ENCODE data around the gene FARSB. TPM values are rescaled to one million over a fixed set of nuclear protein-coding genes. Genes with fewer than 3 reads are reported as not detected.

Gene FARSB
- total and polyA plus RNA-seq, 2 donors (not counting 1 experiment from before 2014, with no cell fraction given) = 9.4 to 34.8 TPM

GRCh38 chr2:222569826-222570225 lies 86.1 kb downstream of the FARSB start:
- no peak for TF ChIP-seq EZH2 (IDR thresholded peaks at IDR 0.05; ENCODE audit: low read length, missing control alignments)
- H3K4me2 ChIP-seq (ENCODE audit: extremely low read depth, insufficient read depth, low read length) = no peak overlapping the region
- H3K4me3 ChIP-seq (replicated peaks in 1 of 4; ENCODE audit: control extremely low read depth in 1 of 4, insufficient read depth in 1 of 4, low read depth in 3 of 4, low read length in 4 of 4) = no peak overlapping the region
- peaks cover 6% of the 10 kb centered on the region for H3K4me1 ChIP-seq (ENCODE audit: control insufficient read depth, extremely low read depth, insufficient read depth, low read length)
- H3K9me3 ChIP-seq (ENCODE audit: control insufficient read depth, insufficient read depth, low read depth, low read length) = no peaks in the 10 kb centered on the region
- H2AFZ ChIP-seq (ENCODE audit: low read length) = no peak overlapping the region
- H3K27ac ChIP-seq (ENCODE audit: insufficient read depth, low read length) = no peak overlapping the region
- H3K36me3 ChIP-seq (ENCODE audit: control insufficient read depth, insufficient read depth, low read length) = no peaks in the 10 kb centered on the region
- H3K79me2 ChIP-seq (ENCODE audit: control insufficient read depth, insufficient read depth, low read length) = no peaks in the 10 kb centered on the region
- H3K9ac ChIP-seq (ENCODE audit: insufficient read depth, low read length) = no peak overlapping the region
- DNase-seq (ENCODE audit: low read depth in 2 of 2) = peak; percentile 42 to 43
- no peaks in the 10 kb centered on the region for H3K27me3 ChIP-seq (ENCODE audit: control insufficient read depth, insufficient read depth, low read length)
- no peaks in the 10 kb centered on the region for H4K20me1 ChIP-seq (ENCODE audit: control insufficient read depth, extremely low read depth, insufficient read depth, low read length)

- Histone ChIP-seq H3K9ac (ENCODE audit: insufficient read depth, low read length) (no peak overlapping the region), H3K4me3 (replicated peaks in 1 of 4; ENCODE audit: control extremely low read depth in 1 of 4, insufficient read depth in 1 of 4, low read depth in 3 of 4, low read length in 4 of 4) (no peak overlapping the region), H3K79me2 (ENCODE audit: control insufficient read depth, insufficient read depth, low read length) (no peaks in the 10 kb centered on the region), H3K27me3 (ENCODE audit: control insufficient read depth, insufficient read depth, low read length) (no peaks in the 10 kb centered on the region), H3K36me3 (ENCODE audit: control insufficient read depth, insufficient read depth, low read length) (no peaks in the 10 kb centered on the region), H3K9me3 (ENCODE audit: control insufficient read depth, insufficient read depth, low read depth, low read length) (no peaks in the 10 kb centered on the region), H2AFZ (ENCODE audit: low read length) (no peak overlapping the region), H4K20me1 (ENCODE audit: control insufficient read depth, extremely low read depth, insufficient read depth, low read length) (no peaks in the 10 kb centered on the region), H3K27ac (ENCODE audit: insufficient read depth, low read length) (no peak overlapping the region), H3K4me2 (ENCODE audit: extremely low read depth, insufficient read depth, low read length) (peak overlapping the region; percentile 8), H3K4me1 (ENCODE audit: control insufficient read depth, extremely low read depth, insufficient read depth, low read length) (peaks cover 6% of the 10 kb centered on the region)
- TF ChIP-seq EZH2 (IDR thresholded peaks at IDR 0.05; ENCODE audit: low read length, missing control alignments) (no peak), CTCF (conservative IDR thresholded peaks at IDR 0.05 in 1 of 2, IDR thresholded peaks at IDR 0.05 in 1 of 2; ENCODE audit: low read depth in 1 of 2, low read length in 2 of 2) (no peak)
- peak; percentile 80 to 81 for DNase-seq (ENCODE audit: low read depth in 2 of 2)
Observed at GRCh38 chr2:222568865-222569264, 87.0 kb downstream of the FARSB start.

- TF ChIP-seq EZH2 (IDR thresholded peaks at IDR 0.05; ENCODE audit: low read length, missing control alignments) (no peak), CTCF (conservative IDR thresholded peaks at IDR 0.05 in 1 of 2, IDR thresholded peaks at IDR 0.05 in 1 of 2; ENCODE audit: low read depth in 1 of 2, low read length in 2 of 2) (no peak)
- no peaks in the 10 kb centered on the region for H3K79me2 ChIP-seq (ENCODE audit: control insufficient read depth, insufficient read depth, low read length)
- no peak overlapping the region for H3K4me3 ChIP-seq (replicated peaks in 1 of 4; ENCODE audit: control extremely low read depth in 1 of 4, insufficient read depth in 1 of 4, low read depth in 3 of 4, low read length in 4 of 4)
- H3K4me2 ChIP-seq (ENCODE audit: extremely low read depth, insufficient read depth, low read length) = no peak overlapping the region
- no peaks in the 10 kb centered on the region for H3K27me3 ChIP-seq (ENCODE audit: control insufficient read depth, insufficient read depth, low read length)
- H2AFZ ChIP-seq (ENCODE audit: low read length) = no peak overlapping the region
- H3K36me3 ChIP-seq (ENCODE audit: control insufficient read depth, insufficient read depth, low read length) = no peaks in the 10 kb centered on the region
- peaks cover 3% of the 10 kb centered on the region for H3K4me1 ChIP-seq (ENCODE audit: control insufficient read depth, extremely low read depth, insufficient read depth, low read length)
- no peak overlapping the region for H3K27ac ChIP-seq (ENCODE audit: insufficient read depth, low read length)
- no peak for DNase-seq (ENCODE audit: low read depth in 2 of 2)
- no peaks in the 10 kb centered on the region for H3K9me3 ChIP-seq (ENCODE audit: control insufficient read depth, insufficient read depth, low read depth, low read length)
- no peaks in the 10 kb centered on the region for H4K20me1 ChIP-seq (ENCODE audit: control insufficient read depth, extremely low read depth, insufficient read depth, low read length)
- H3K9ac ChIP-seq (ENCODE audit: insufficient read depth, low read length) = no peak overlapping the region
Observed at GRCh38 chr2:222566229-222566628, 89.7 kb downstream of the FARSB start.

All from fibroblast of lung (primary cell).